BLaER1 treated with 17β-estradiol and CSF1 and Interleukin-3, amounts not matched to agents 10 nM and 100 nM (cell line): Measurements from ENCODE around the gene NUP93.

Experiments used
- H3K27ac ChIP-seq, 11 experiments: shearing (Covaris generic); formaldehyde crosslinking; 2 replicates each; pipeline ENCODE4 v1.8.1; 2022
- H3K27me3 ChIP-seq, 11 experiments: shearing (Covaris generic); formaldehyde crosslinking; 2 replicates each; pipeline ENCODE4 v1.8.1; 2022
- H3K36me3 ChIP-seq, 11 experiments: shearing (Covaris generic); formaldehyde crosslinking; 2 replicates each; pipeline ENCODE4 v1.8.1; 2022
- H3K4me1 ChIP-seq, 10 experiments: shearing (Covaris generic); formaldehyde crosslinking; 2 replicates each; pipeline ENCODE4 v1.8.1; 2022
- H3K4me2 ChIP-seq, 11 experiments: shearing (Covaris generic); formaldehyde crosslinking; 2 replicates each; pipeline ENCODE4 v1.8.1; 2022
- H3K4me3 ChIP-seq, 10 experiments: shearing (Covaris generic); formaldehyde crosslinking; 2 replicates each; pipeline ENCODE4 v1.8.1; 2022
- H3K9ac ChIP-seq, 11 experiments: shearing (Covaris generic); formaldehyde crosslinking; 2 replicates each; pipeline ENCODE4 v1.8.1; 2022
- H3K9me3 ChIP-seq, 11 experiments: shearing (Covaris generic); formaldehyde crosslinking; replicated peaks in 1 of 11; 2 replicates each; pipeline ENCODE4 v1.8.1; 2022
- H4K20me1 ChIP-seq, 11 experiments: shearing (Covaris generic); formaldehyde crosslinking; 2 replicates each; pipeline ENCODE4 v1.8.1; 2022
- Cebpa-rat ChIP-seq, 11 experiments: shearing (Covaris generic); IDR thresholded peaks; 2 replicates each; pipeline ENCODE4 v1.8.1; 2022

NUP93 gene

DNA sequence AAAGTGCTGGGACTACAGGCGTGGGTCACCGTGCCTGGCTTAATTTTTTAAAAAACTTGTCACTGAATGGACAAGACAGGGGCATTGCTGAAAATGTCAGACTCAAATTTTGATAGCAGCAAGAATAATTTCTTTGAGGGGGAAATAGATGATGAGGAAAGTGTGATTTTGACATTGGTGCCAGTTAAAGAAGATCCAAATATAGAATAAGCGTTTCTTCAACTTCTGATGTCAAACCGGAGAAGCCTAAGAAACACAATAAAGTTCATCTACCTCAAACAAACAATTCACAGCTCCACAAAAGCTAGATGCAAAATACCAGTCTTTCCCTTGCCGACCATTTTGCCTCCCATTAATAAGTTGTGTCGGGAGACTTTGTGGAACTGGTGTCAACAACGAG is 43.2 kb upstream of the NUP93 start:
- H3K27me3 ChIP-seq = no peaks in the 10 kb centered on the region; a peak in 1 of 22 replicates
- peak overlapping the region in 1 of 11 experiments; percentile 83; a peak in 1 of 22 replicates for H3K27ac ChIP-seq
- H3K4me1 ChIP-seq = peaks cover 30 to 72% (median 60%) of the 10 kb centered on the region in 10 experiments
- H3K9me3 ChIP-seq = peaks cover 10 to 20% (median 14%) of the 10 kb centered on the region in 11 experiments; a peak in 21 of 22 replicates
- H4K20me1 ChIP-seq = peaks cover 0 to 12% (median 0%) of the 10 kb centered on the region in 11 experiments; a peak in 4 of 22 replicates
- no peak overlapping the region for H3K4me3 ChIP-seq
- no peak for TF ChIP-seq Cebpa-rat (IDR thresholded peaks at IDR 0.05)
- peaks cover 0 to 14% (median 3%) of the 10 kb centered on the region in 11 experiments; a peak in 4 of 22 replicates for H3K36me3 ChIP-seq
- H3K4me2 ChIP-seq = peak overlapping the region in 2 of 11 experiments; percentile 96 to 97; a peak in 2 of 22 replicates
- H3K9ac ChIP-seq = no peak overlapping the region

DNA sequence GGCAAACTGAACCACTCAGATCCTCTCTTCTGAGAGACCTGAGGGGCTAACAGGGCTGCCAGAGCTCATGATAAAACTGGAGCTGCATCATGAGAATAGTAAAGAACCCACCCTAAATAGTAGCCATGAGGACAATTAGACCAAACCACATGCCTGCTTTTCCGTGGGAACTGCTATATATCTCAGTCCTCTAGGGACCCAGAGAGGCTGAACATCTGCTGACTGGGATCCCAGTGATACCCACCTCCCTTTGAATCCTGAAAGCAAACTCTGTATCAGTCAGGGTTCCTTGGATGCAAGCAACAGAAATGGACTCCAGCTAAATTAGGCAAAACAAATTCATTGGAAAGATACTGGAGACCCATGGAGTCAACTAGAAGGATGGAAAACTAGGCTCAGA is 41.2 kb upstream of the NUP93 start:
- peak overlapping the region in 8 of 11 experiments; percentile 30 to 78 (median 53); a peak in 16 of 22 replicates for H3K4me2 ChIP-seq
- H4K20me1 ChIP-seq = peaks cover 0 to 1% (median 0%) of the 10 kb centered on the region in 11 experiments; a peak in 1 of 22 replicates
- H3K36me3 ChIP-seq = peaks cover 0 to 14% (median 3%) of the 10 kb centered on the region in 11 experiments; a peak in 4 of 22 replicates
- H3K4me3 ChIP-seq = no peak overlapping the region
- H3K27ac ChIP-seq = peak overlapping the region in 1 of 11 experiments; percentile 4; a peak in 1 of 22 replicates
- no peak for TF ChIP-seq Cebpa-rat (IDR thresholded peaks at IDR 0.05)
- peaks cover 18 to 58% (median 46%) of the 10 kb centered on the region in 10 experiments for H3K4me1 ChIP-seq
- H3K9ac ChIP-seq = no peak overlapping the region
- H3K9me3 ChIP-seq = peaks cover 10 to 20% (median 14%) of the 10 kb centered on the region in 11 experiments; a peak in 21 of 22 replicates
- H3K27me3 ChIP-seq = no peaks in the 10 kb centered on the region; a peak in 1 of 22 replicates

DNA sequence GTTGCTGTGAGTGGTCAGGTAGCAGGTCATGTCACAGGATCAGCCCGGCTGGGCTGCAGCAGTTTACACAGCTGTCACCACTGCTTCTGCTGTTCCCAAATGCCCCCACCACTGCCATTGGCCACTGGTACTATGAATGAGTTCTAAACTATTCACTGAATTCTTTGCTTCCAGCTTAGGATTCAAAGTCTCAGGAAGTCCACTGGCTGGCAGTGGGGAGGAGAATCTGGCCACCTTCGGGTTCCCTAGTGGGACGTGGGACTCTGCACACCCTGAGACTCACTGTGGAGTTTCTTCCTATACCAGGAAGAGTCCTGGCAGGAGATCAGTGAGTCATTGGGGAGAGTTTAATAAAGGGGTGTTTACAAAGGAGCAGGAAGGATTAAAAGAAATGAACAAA is 40.8 kb upstream of the NUP93 start:
- H3K9me3 ChIP-seq = peaks cover 10 to 20% (median 14%) of the 10 kb centered on the region in 11 experiments; a peak in 21 of 22 replicates
- no peak overlapping the region for H3K9ac ChIP-seq
- H3K4me2 ChIP-seq = peak overlapping the region in 8 of 11 experiments; percentile 30 to 78 (median 53); a peak in 15 of 22 replicates
- H3K27me3 ChIP-seq = no peaks in the 10 kb centered on the region; a peak in 1 of 22 replicates
- H4K20me1 ChIP-seq = no peaks in the 10 kb centered on the region
- no peak for TF ChIP-seq Cebpa-rat (IDR thresholded peaks at IDR 0.05)
- peaks cover 14 to 54% (median 42%) of the 10 kb centered on the region in 10 experiments for H3K4me1 ChIP-seq
- no peak overlapping the region for H3K27ac ChIP-seq
- peaks cover 0 to 14% (median 3%) of the 10 kb centered on the region in 11 experiments; a peak in 4 of 22 replicates for H3K36me3 ChIP-seq
- no peak overlapping the region for H3K4me3 ChIP-seq

DNA sequence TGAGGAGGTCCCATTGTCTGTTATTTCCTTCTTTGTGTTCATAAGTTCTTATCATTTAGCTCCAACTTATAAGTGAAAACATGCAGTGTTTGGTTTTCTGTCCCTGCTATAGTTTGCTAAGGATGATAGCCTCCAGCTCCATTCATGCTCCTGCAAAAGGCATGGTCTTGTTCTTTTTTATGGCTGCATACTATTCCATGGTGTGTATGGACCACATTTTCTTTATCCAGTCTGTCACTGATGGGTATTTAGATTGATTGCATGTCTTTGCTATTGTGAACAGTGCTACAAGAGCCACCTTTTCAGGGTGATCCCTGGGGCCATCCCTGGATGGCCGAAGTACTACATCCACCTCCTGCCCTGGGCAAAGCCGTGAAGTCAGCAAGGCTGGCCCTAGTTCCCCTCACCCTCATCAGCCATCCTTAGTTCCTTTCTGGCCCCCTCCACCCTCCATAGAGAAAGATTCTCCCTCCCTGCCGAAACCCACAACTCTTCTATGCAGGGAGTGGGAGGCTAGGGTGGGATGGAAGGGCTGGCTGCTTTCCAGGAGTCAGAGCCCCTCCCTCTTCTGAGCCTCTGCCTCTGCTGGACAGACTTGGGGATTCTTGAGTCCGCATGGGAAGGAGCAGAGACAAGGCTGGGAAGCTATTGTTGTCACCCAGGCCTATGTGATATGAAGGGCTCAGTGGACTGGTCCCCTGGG is 39.4 kb upstream of the NUP93 start:
- Histone ChIP-seq H3K9me3 (peaks cover 19 to 30% (median 22%) of the 10 kb centered on the region in 11 experiments), H3K36me3 (peaks cover 0 to 14% (median 3%) of the 10 kb centered on the region in 11 experiments; a peak in 4 of 22 replicates), H3K4me1 (peaks cover 4 to 40% (median 28%) of the 10 kb centered on the region in 10 experiments; a peak in 18 of 20 replicates), H3K27me3 (no peaks in the 10 kb centered on the region), H3K27ac (no peak overlapping the region), H3K9ac (no peak overlapping the region), H4K20me1 (no peaks in the 10 kb centered on the region), H3K4me3 (no peak overlapping the region), H3K4me2 (no peak overlapping the region)
- no peak for TF ChIP-seq Cebpa-rat (IDR thresholded peaks at IDR 0.05)

DNA sequence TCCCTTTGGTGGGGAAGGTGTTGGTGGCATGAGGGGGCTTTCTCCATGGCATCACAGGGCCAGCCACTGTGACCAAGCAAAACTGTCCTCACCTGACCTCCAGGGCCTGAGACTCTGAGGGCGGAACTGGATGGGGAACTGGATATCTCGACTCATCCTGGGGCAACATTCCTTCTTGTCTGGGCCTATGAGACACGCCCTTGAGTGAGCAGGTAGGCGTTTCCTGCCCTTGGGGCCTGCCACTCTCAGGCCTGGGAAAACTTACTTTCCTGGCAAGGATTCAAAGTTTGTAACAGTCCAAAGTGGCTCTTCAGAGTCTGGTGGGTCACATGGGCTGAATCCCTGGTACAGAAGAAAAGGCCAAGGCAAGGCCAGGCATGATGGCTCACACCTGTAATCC is 38.0 kb upstream of the NUP93 start:
- peak overlapping the region in 3 of 11 experiments; percentile 22 to 31 (median 30); a peak in 3 of 22 replicates for H3K4me2 ChIP-seq
- no peak for TF ChIP-seq Cebpa-rat (IDR thresholded peaks at IDR 0.05)
- peaks cover 0 to 4% (median 0%) of the 10 kb centered on the region in 11 experiments; a peak in 2 of 22 replicates for H3K36me3 ChIP-seq
- H3K9ac ChIP-seq = no peak overlapping the region
- H3K4me3 ChIP-seq = no peak overlapping the region
- H4K20me1 ChIP-seq = no peaks in the 10 kb centered on the region
- H3K9me3 ChIP-seq = peaks cover 23 to 35% (median 26%) of the 10 kb centered on the region in 11 experiments
- peaks cover 4 to 31% (median 21%) of the 10 kb centered on the region in 10 experiments; a peak in 17 of 20 replicates for H3K4me1 ChIP-seq
- no peaks in the 10 kb centered on the region for H3K27me3 ChIP-seq
- no peak overlapping the region for H3K27ac ChIP-seq

DNA sequence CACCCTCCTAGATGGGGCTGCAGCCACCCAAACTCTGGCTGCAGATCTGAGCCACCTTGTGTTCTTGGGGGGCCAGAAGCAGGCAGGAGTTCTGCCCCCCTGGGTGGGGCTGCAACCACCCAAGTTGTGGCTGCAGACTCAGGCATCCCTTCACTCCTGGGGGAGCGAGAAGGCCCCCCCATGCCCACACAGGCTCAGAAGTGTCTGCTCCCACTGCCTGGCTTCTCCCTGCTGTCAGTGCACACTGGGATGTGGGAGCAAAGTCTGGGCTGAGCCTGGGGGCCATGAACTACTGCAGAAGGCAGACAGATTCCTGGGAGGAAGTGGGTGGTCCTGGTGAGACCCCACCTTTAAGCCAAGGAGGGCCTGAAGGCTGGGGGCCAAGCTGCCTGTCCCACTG is 34.7 kb upstream of the NUP93 start:
- no peaks in the 10 kb centered on the region for H3K27me3 ChIP-seq
- peaks cover 30 to 42% (median 35%) of the 10 kb centered on the region in 11 experiments for H3K9me3 ChIP-seq
- H4K20me1 ChIP-seq = no peaks in the 10 kb centered on the region
- no peak overlapping the region for H3K27ac ChIP-seq
- no peak overlapping the region for H3K4me3 ChIP-seq
- no peak overlapping the region for H3K4me2 ChIP-seq
- TF ChIP-seq Cebpa-rat (IDR thresholded peaks at IDR 0.05) = no peak
- peaks cover 0 to 10% (median 8%) of the 10 kb centered on the region in 10 experiments; a peak in 13 of 20 replicates for H3K4me1 ChIP-seq
- no peaks in the 10 kb centered on the region; a peak in 1 of 22 replicates for H3K36me3 ChIP-seq
- H3K9ac ChIP-seq = no peak overlapping the region

GRCh38 chr16:56697456-56698155 is 32.3 kb upstream of the NUP93 start:
- no peak overlapping the region for H3K27ac ChIP-seq

GRCh38 chr16:56700195-56700594 is 29.7 kb upstream of the NUP93 start:
- Histone ChIP-seq H3K27me3 (no peaks in the 10 kb centered on the region), H3K4me3 (no peak overlapping the region), H3K4me2 (peak overlapping the region in 6 of 11 experiments; percentile 6 to 55 (median 21); a peak in 8 of 22 replicates), H3K36me3 (no peaks in the 10 kb centered on the region; a peak in 1 of 22 replicates), H3K9ac (no peak overlapping the region), H3K4me1 (peaks cover 5 to 20% (median 11%) of the 10 kb centered on the region in 10 experiments; a peak in 18 of 20 replicates), H3K27ac (no peak overlapping the region), H3K9me3 (peaks cover 26 to 32% (median 29%) of the 10 kb centered on the region in 11 experiments), H4K20me1 (no peaks in the 10 kb centered on the region)
- peak in 7 of 11 experiments; percentile 22 to 83 (median 58); a peak in 8 of 22 replicates for TF ChIP-seq Cebpa-rat (IDR thresholded peaks at IDR 0.05)

More at GRCh38 chr16:56697456-56698155, 32.3 kb upstream of the NUP93 start:
- no peak for TF ChIP-seq Cebpa-rat (IDR thresholded peaks at IDR 0.05)
- Histone ChIP-seq H4K20me1 (no peaks in the 10 kb centered on the region), H3K4me3 (no peak overlapping the region), H3K4me2 (no peak overlapping the region), H3K27me3 (no peaks in the 10 kb centered on the region), H3K4me1 (peaks cover 5 to 20% (median 11%) of the 10 kb centered on the region in 10 experiments; a peak in 18 of 20 replicates), H3K36me3 (no peaks in the 10 kb centered on the region; a peak in 1 of 22 replicates), H3K9ac (no peak overlapping the region), H3K9me3 (peaks cover 30 to 42% (median 35%) of the 10 kb centered on the region in 11 experiments)
